Endothelial cell of umbilical vein (primary cell): ENCODE results near the gene RPL12. TPM values are rescaled to one million over a fixed set of nuclear protein-coding genes. Genes with fewer than 3 reads are reported as not detected.
A peak's percentile ranks its signal among the peaks of the same experiment; 100 is the strongest.

Experiments
- BruUV-seq: library from RNA; stranded (reverse); fragments of 400-500 nt; replicated peaks from 2 replicates; lab custom pipeline; 2021; lab: Mats Ljungman, UMichigan
- CTCF ChIA-PET: fragments of 300-600, 350-600 bp; sonication (Branson Sonifier 250); formaldehyde crosslinking; loops from one replicate; lab custom pipeline; 2021; ENCODE audit warnings: antibody characterized with exemption, inconsistent platforms; lab: Charles Lee
- POLR2A ChIA-PET: fragments of 300-600, 350-600 bp; sonication (Branson Sonifier 250); formaldehyde crosslinking; loops from one replicate; lab custom pipeline; 2021; ENCODE audit warnings: antibody characterized with exemption, inconsistent platforms; lab: Charles Lee
- DNase-seq: peaks from one replicate; pipeline ENCODE4 v3.0.0-alpha.2; 2011; ENCODE audit warnings: low read depth, low spot score
- FAIRE-seq: peaks from 2 replicates; lab custom pipeline; 2011; peaks lifted over from hg19 to GRCh38; lab: Jason Lieb, UNC
- H2AFZ ChIP-seq: 2 replicates; pipeline ENCODE4 v1.6.0; 2012; ENCODE audit warnings: low read depth, low read length, control low read depth, inconsistent platforms
- H3K27ac ChIP-seq: 2 replicates; pipeline ENCODE4 v1.5.1; 2011; ENCODE audit warnings: low read depth, mild to moderate bottlenecking, control low read depth, low read length, moderate library complexity; ENCODE audit not compliant: insufficient read depth
- H3K27me3 ChIP-seq, 2 experiments: 2 replicates each; pipeline versions ENCODE4 v1.6.0 to v1.6.1; 2011; ENCODE audit warnings: low read length in 2 of 2, mixed read lengths in 1 of 2; ENCODE audit not compliant: control insufficient read depth in 2 of 2, insufficient read depth in 2 of 2
- H3K36me3 ChIP-seq, 2 experiments: 2 replicates in 1 of 2; 3 replicates in 1 of 2; pipeline ENCODE4 v1.5.1; 2011; ENCODE audit warnings: low read length in 2 of 2, mild to moderate bottlenecking in 1 of 2, moderate library complexity in 1 of 2; ENCODE audit not compliant: control insufficient read depth in 2 of 2, insufficient read depth in 2 of 2; ENCODE audit errors: extremely low read depth in 1 of 2
- H3K4me1 ChIP-seq: 3 replicates; pipeline ENCODE4 v1.5.1; 2011; ENCODE audit warnings: mild to moderate bottlenecking, low read length; ENCODE audit not compliant: control insufficient read depth, insufficient read depth; ENCODE audit errors: extremely low read depth
- H3K4me2 ChIP-seq: 2 replicates; pipeline ENCODE4 v1.6.1; 2011; ENCODE audit warnings: low read length, control low read depth, mixed read lengths; ENCODE audit not compliant: insufficient read depth
- H3K4me3 ChIP-seq, 3 experiments: fragments of 200-600 bp in 1 of 3; sonication (generic), shearing (Covaris generic) in 1 of 3; replicated peaks in 1 of 3; 2 replicates each; pipeline ENCODE4 v1.5.1; 2011 to 2016; ENCODE audit warnings: control low read depth in 3 of 3, low read length in 3 of 3, mild to moderate bottlenecking in 2 of 3, inconsistent platforms in 1 of 3, low read depth in 1 of 3, moderate library complexity in 1 of 3; ENCODE audit not compliant: insufficient read depth in 1 of 3
- H3K79me2 ChIP-seq: 2 replicates; pipeline ENCODE4 v1.6.0; 2012; ENCODE audit warnings: low read length, inconsistent platforms; ENCODE audit not compliant: control insufficient read depth, insufficient read depth
- H3K9ac ChIP-seq: replicated peaks from 2 replicates; pipeline ENCODE3; 2011; ENCODE audit warnings: low read length, control low read depth; ENCODE audit not compliant: insufficient read depth; ENCODE audit errors: extremely low read depth
- H3K9me1 ChIP-seq: replicated peaks from 3 replicates; pipeline ENCODE4 v1.6.0; 2011; ENCODE audit warnings: mild to moderate bottlenecking, low read length; ENCODE audit not compliant: control insufficient read depth, insufficient read depth; ENCODE audit errors: extremely low read depth
- H3K9me3 ChIP-seq: replicated peaks from 2 replicates; pipeline ENCODE4 v1.5.1; 2012; ENCODE audit warnings: low read length, inconsistent platforms; ENCODE audit not compliant: control insufficient read depth, insufficient read depth
- H4K20me1 ChIP-seq: replicated peaks from 2 replicates; pipeline ENCODE3; 2011; ENCODE audit warnings: mild to moderate bottlenecking, low read length; ENCODE audit not compliant: control insufficient read depth, insufficient read depth; ENCODE audit errors: extremely low read depth
- CTCF ChIP-seq, 2 donors: IDR thresholded peaks; 1 replicate in 1 of 2; 2 replicates in 1 of 2; pipeline ENCODE4 v1.5.1; 2011; ENCODE audit warnings: low read length in 2 of 2, mild to moderate bottlenecking in 2 of 2, moderate library complexity in 2 of 2, control low read depth in 1 of 2, inconsistent platforms in 1 of 2, low read depth in 1 of 2; ENCODE audit not compliant: insufficient read depth in 1 of 2; ENCODE audit errors: extremely low read depth in 1 of 2
- EZH2 ChIP-seq: IDR thresholded peaks from 2 replicates; pipeline ENCODE4 v1.6.1; 2012; ENCODE audit warnings: borderline replicate concordance, low read depth, mild to moderate bottlenecking, moderate library complexity, low read length, inconsistent platforms; ENCODE audit not compliant: severe bottlenecking
- FOS ChIP-seq: IDR thresholded peaks from 2 replicates; pipeline ENCODE4 v1.6.1; 2011; ENCODE audit warnings: mild to moderate bottlenecking, low read length, moderate library complexity, borderline replicate concordance; ENCODE audit not compliant: insufficient read depth
- GATA2 ChIP-seq: IDR thresholded peaks from 2 replicates; pipeline ENCODE4 v1.7.0; 2011; ENCODE audit warnings: low read depth, mild to moderate bottlenecking, moderate library complexity, mixed read lengths, low read length; ENCODE audit not compliant: insufficient read length, insufficient read depth
- JUN ChIP-seq: IDR thresholded peaks from 2 replicates; pipeline ENCODE4 v1.6.1; 2011; ENCODE audit warnings: borderline replicate concordance, low read depth; ENCODE audit not compliant: insufficient read length, insufficient read depth
- MAX ChIP-seq: IDR thresholded peaks from 2 replicates; pipeline ENCODE4 v1.6.1; 2011; ENCODE audit not compliant: insufficient read depth, insufficient read length
- MYC ChIP-seq: IDR thresholded peaks from one replicate; pipeline ENCODE4 v1.6.1; 2011; ENCODE audit warnings: mild to moderate bottlenecking, low read depth, low read length
- POLR2A ChIP-seq: IDR thresholded peaks from 2 replicates; pipeline ENCODE4 v1.6.1; 2012; ENCODE audit warnings: low read depth, mild to moderate bottlenecking, control low read depth, low read length
- POLR2AphosphoS5 ChIP-seq: IDR thresholded peaks from 2 replicates; pipeline ENCODE4 v1.6.1; 2012; ENCODE audit warnings: low read depth, mild to moderate bottlenecking, control low read depth, low read length, moderate library complexity; ENCODE audit not compliant: insufficient read depth
- dilution Hi-C: fragments of 300-500 bp; cut with MboI; formaldehyde crosslinking; loops from one replicate; pipeline ENCODE4 v1.15.0; 2019; ENCODE audit warnings: low sequenced_read_pairs; ENCODE audit not compliant: extremely low pct_ligation_motif_present
- intact Hi-C: fragments of 100-400 bp; cut with micrococcal nuclease; formaldehyde crosslinking; loops from one replicate; pipeline ENCODE4 v1.10.0; 2022
- polyA plus RNA-seq, 4 experiments: library from polyadenylated mRNA; depleted of rRNA in 3 of 4; stranded (reverse) in 3 of 4; unstranded in 1 of 4; fragments of >200 nt; gene quantifications; 2 replicates each; pipeline versions ENCODE4 v1.2.1 to v1.2.3, GENCODE V29; 2011 to 2012; ENCODE audit warnings: missing spikeins in 1 of 4
- total RNA-seq: library from RNA; stranded (reverse); gene quantifications from 2 replicates; pipeline ENCODE4 v1.2.3, GENCODE V29; 2021

Gene RPL12
- total and polyA plus RNA-seq, 2 donors (not counting 3 experiments of a cell fraction or from before 2014, with no cell fraction given): 1,231 to 3,007 TPM

GRCh38 chr9:127455324-127455992, 4.3 kb upstream of the RPL12 start:
- Histone ChIP-seq H3K27me3 (no peaks in the 10 kb centered on the region), H3K36me3 (peaks cover 0 to 12% of the 10 kb centered on the region in 2 experiments), H3K4me2 (no peak overlapping the region), H3K9ac (no peak overlapping the region), H3K79me2 (peaks cover 7% of the 10 kb centered on the region), H3K9me1 (no peaks in the 10 kb centered on the region), H3K4me1 (peaks cover 6% of the 10 kb centered on the region), H3K9me3 (no peaks in the 10 kb centered on the region), H2AFZ (no peak overlapping the region), H3K27ac (no peak overlapping the region), H3K4me3 (no peak overlapping the region), H4K20me1 (no peaks in the 10 kb centered on the region)
- TF ChIP-seq GATA2 (no peak), CTCF (IDR thresholded peaks at IDR 0.05; ENCODE audit: extremely low read depth in 1 of 2, insufficient read depth in 1 of 2, low read depth in 1 of 2, low read length in 2 of 2) (peak in 1 of 2 donors; percentile 43), JUN (no peak)
- DNase-seq: peak; percentile 10
- no TSS peak for BruUV-seq
- POLR2A ChIA-PET: no interaction called here
- intact Hi-C loops (no loop called here), dilution Hi-C loops (no loop called here)
- CTCF ChIA-PET: interaction anchor here (0.8 to 1.9 kb wide), 8 partner anchors 10 to 515 kb away, joined by 3 to 8 read pairs (median 4); partner anchors contain the start of gene ZNF79
- peak; percentile 12 for FAIRE-seq

GRCh38 chr9:127452691-127453090, 1.5 kb upstream of the RPL12 start:
- TSS peak; percentile 14 for BruUV-seq
- no peaks in the 10 kb centered on the region for H3K27me3 ChIP-seq
- H3K36me3 ChIP-seq: peaks cover 11 to 15% of the 10 kb centered on the region in 2 experiments
- no peaks in the 10 kb centered on the region for H3K9me3 ChIP-seq
- dilution Hi-C loops: no loop called here
- H2AFZ ChIP-seq: no peak overlapping the region
- peak; percentile 8 for DNase-seq
- no peaks in the 10 kb centered on the region for H4K20me1 ChIP-seq
- H3K9me1 ChIP-seq: no peaks in the 10 kb centered on the region
- no peak for FAIRE-seq
- H3K9ac ChIP-seq: no peak overlapping the region
- H3K4me1 ChIP-seq: peaks cover 19% of the 10 kb centered on the region
- ChIA-PET CTCF (interaction anchor here (0.9 to 1.8 kb wide), 2 partner anchors 13 to 28 kb away, joined by 3 to 5 read pairs; partner anchors contain the start of gene ZNF79), POLR2A (no interaction called here)
- H3K4me2 ChIP-seq: peak overlapping the region; percentile 45
- H3K4me3 ChIP-seq: no peak overlapping the region
- intact Hi-C loops: no loop called here
- TF ChIP-seq MYC (no peak), POLR2AphosphoS5 (no peak), POLR2A (no peak), JUN (no peak), MAX (no peak), EZH2 (no peak), FOS (no peak), CTCF (IDR thresholded peaks at IDR 0.05; ENCODE audit: extremely low read depth in 1 of 2, insufficient read depth in 1 of 2, low read depth in 1 of 2, low read length in 2 of 2) (no peak), GATA2 (no peak)
- H3K27ac ChIP-seq: no peak overlapping the region
- H3K79me2 ChIP-seq: peaks cover 34% of the 10 kb centered on the region
